HepG2 (cell line): Measurements from ENCODE around the gene KIAA1958. TPM values are rescaled to one million over a fixed set of nuclear protein-coding genes. Genes with fewer than 3 reads are reported as not detected.
A peak's percentile ranks its signal among the peaks of the same experiment; 100 is the strongest.

Source experiments
- AKAP8 ChIP-seq: sonication (generic); formaldehyde crosslinking; IDR thresholded peaks from 2 replicates; pipeline ENCODE4 v1.5.1; 2020; ENCODE audit warnings: mild to moderate bottlenecking, missing genetic modification reagents
- IRF2 ChIP-seq: IDR thresholded peaks from 2 replicates; pipeline ENCODE4 v1.6.1; 2018; ENCODE audit warnings: missing genetic modification reagents, missing compliant biosample characterization
- MED1 ChIP-seq: sonication (generic); formaldehyde crosslinking; IDR thresholded peaks from 2 replicates; pipeline ENCODE4 v1.4.0; 2020; ENCODE audit warnings: missing genetic modification reagents
- NCOA2 ChIP-seq: sonication (generic); formaldehyde crosslinking; IDR thresholded peaks from 2 replicates; pipeline ENCODE4 v1.8.0; 2022; ENCODE audit warnings: inconsistent platforms
- PCBP2 ChIP-seq: fragments of 200-400 bp; formaldehyde crosslinking; optimal IDR thresholded peaks from 2 replicates; pipeline ENCODE3; 2018; ENCODE audit warnings: low read length, low read depth; ENCODE audit not compliant: poor library complexity, severe bottlenecking
- RAD51 ChIP-seq: fragments of 450-650 bp; IDR thresholded peaks from 2 replicates; pipeline ENCODE4 v1.6.1; 2016; ENCODE audit warnings: borderline replicate concordance
- SNAI1 ChIP-seq: sonication (generic); formaldehyde crosslinking; IDR thresholded peaks from 2 replicates; pipeline ENCODE4 v1.5.0; 2020; ENCODE audit warnings: mild to moderate bottlenecking, missing genetic modification reagents, borderline replicate concordance
- SYNCRIP ChIP-seq: fragments of 200-400 bp; formaldehyde crosslinking; IDR thresholded peaks from 2 replicates; pipeline ENCODE4 v1.6.1; 2018; ENCODE audit warnings: mild to moderate bottlenecking, low read depth, low read length; ENCODE audit not compliant: insufficient read depth
- TEAD3 ChIP-seq: optimal IDR thresholded peaks from 2 replicates; pipeline ENCODE3; 2016; ENCODE audit warnings: borderline replicate concordance
- ZNF557 ChIP-seq: sonication (generic); formaldehyde crosslinking; IDR thresholded peaks from 2 replicates; pipeline ENCODE4 v1.4.0; 2020; ENCODE audit warnings: missing genetic modification reagents
- ZSCAN29 ChIP-seq: sonication (generic); formaldehyde crosslinking; conservative IDR thresholded peaks from 2 replicates; pipeline ENCODE4 v1.4.0; 2020; ENCODE audit warnings: mild to moderate bottlenecking, missing genetic modification reagents
- ZZZ3 ChIP-seq: sonication (generic); formaldehyde crosslinking; IDR thresholded peaks from 2 replicates; pipeline ENCODE4 v1.4.0; 2020; ENCODE audit warnings: missing genetic modification reagents, mild to moderate bottlenecking, borderline replicate concordance
- polyA plus RNA-seq, 8 experiments: library from polyadenylated mRNA; depleted of rRNA in 3 of 8; stranded (reverse) in 7 of 8; unstranded in 1 of 8; fragments of >200 nt; fragmentation: Illumina TruSeq in 4 of 8; extraction: Trizol in 4 of 8; gene quantifications; 2 replicates each; pipeline versions ENCODE4 v1.2.1 to v1.2.3, GENCODE V29; 2011 to 2016; ENCODE audit warnings: low read depth in 4 of 8, missing spikeins in 1 of 8, mixed read lengths in 1 of 8; ENCODE audit not compliant: insufficient read depth in 1 of 8
- total RNA-seq, 5 experiments: library from RNA; depleted of rRNA; stranded (reverse); fragments of >200 nt; fragmentation: Illumina TruSeq; extraction: Trizol; gene quantifications; 2 replicates each; pipeline ENCODE4 v1.2.3, GENCODE V29; 2016; ENCODE audit warnings: low read depth in 1 of 5
- TF ChIP-seq, protein P1 (sequence below): sonication (generic); formaldehyde crosslinking; IDR thresholded peaks from 2 replicates; pipeline ENCODE4 v1.4.0; 2020; ENCODE audit warnings: missing genetic modification reagents
- TF ChIP-seq, protein P2 (sequence below): sonication (generic); formaldehyde crosslinking; conservative IDR thresholded peaks from 2 replicates; pipeline ENCODE4 v1.4.0; 2020; ENCODE audit warnings: mild to moderate bottlenecking, missing genetic modification reagents, moderate library complexity
- TF ChIP-seq, protein P3 (sequence below): sonication (generic); formaldehyde crosslinking; IDR thresholded peaks from 2 replicates; pipeline ENCODE4 v1.5.0; 2020; ENCODE audit warnings: mild to moderate bottlenecking, missing genetic modification reagents
- TF ChIP-seq, protein P4 (sequence below): sonication (generic); formaldehyde crosslinking; IDR thresholded peaks from 2 replicates; pipeline ENCODE4 v1.9.0; 2022; ENCODE audit warnings: low read depth, missing genetic modification reagents
- TF ChIP-seq, protein P5 (sequence below): sonication (generic); formaldehyde crosslinking; IDR thresholded peaks from 2 replicates; pipeline ENCODE4 v1.5.0; 2020; ENCODE audit warnings: missing genetic modification reagents, mild to moderate bottlenecking, borderline replicate concordance

KIAA1958 gene
- total and polyA plus RNA-seq, 2 of the 13 experiments (the other 11 are each of a cell fraction or from before 2014, with no cell fraction given), result 8.5 to 10.3 TPM

DNA sequence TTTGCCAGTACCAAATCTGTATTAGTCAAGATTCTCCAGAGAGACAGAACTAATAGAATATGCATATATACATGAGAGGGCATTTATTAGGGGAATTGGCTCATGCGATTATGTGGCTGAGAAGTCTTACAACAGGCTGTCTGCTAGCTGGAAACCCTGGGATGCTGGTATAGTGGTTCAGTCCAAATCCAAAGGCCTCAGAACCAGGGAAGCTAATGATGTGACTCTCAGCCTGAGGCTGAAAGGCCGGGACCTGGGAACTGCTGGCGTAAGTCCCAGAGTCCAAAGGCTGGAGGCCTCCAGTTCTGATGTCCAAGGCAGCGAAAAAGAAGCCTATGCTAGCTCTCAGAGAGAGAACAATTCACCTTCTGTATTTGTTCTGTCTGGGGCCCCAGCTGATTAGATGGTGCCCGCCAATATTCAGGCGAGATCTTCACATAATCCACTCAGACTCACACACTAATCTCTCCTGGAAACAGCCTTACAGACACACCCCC lies 84.1 kb downstream of the KIAA1958 start (continued):
- TF ChIP-seq, protein P1, sequence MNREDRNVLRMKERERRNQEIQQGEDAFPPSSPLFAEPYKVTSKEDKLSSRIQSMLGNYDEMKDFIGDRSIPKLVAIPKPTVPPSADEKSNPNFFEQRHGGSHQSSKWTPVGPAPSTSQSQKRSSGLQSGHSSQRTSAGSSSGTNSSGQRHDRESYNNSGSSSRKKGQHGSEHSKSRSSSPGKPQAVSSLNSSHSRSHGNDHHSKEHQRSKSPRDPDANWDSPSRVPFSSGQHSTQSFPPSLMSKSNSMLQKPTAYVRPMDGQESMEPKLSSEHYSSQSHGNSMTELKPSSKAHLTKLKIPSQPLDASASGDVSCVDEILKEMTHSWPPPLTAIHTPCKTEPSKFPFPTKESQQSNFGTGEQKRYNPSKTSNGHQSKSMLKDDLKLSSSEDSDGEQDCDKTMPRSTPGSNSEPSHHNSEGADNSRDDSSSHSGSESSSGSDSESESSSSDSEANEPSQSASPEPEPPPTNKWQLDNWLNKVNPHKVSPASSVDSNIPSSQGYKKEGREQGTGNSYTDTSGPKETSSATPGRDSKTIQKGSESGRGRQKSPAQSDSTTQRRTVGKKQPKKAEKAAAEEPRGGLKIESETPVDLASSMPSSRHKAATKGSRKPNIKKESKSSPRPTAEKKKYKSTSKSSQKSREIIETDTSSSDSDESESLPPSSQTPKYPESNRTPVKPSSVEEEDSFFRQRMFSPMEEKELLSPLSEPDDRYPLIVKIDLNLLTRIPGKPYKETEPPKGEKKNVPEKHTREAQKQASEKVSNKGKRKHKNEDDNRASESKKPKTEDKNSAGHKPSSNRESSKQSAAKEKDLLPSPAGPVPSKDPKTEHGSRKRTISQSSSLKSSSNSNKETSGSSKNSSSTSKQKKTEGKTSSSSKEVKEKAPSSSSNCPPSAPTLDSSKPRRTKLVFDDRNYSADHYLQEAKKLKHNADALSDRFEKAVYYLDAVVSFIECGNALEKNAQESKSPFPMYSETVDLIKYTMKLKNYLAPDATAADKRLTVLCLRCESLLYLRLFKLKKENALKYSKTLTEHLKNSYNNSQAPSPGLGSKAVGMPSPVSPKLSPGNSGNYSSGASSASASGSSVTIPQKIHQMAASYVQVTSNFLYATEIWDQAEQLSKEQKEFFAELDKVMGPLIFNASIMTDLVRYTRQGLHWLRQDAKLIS (CRISPR knock-in tag), result no peak
- TF ChIP-seq MED1 (CRISPR knock-in tag) (no peak), ZNF557 (0 out of 2 replicates have a peak, but pooled peaks have one; percentile 66), IRF2 (peak; percentile 37; the same call in 1 of the 2 replicates), ZZZ3 (CRISPR knock-in tag) (no peak), PCBP2 (no peak), AKAP8 (no peak), SNAI1 (no peak), SYNCRIP (no peak), NCOA2 (peak; percentile 24; the same call in 1 of the 2 replicates), RAD51 (no peak), TEAD3 (CRISPR knock-in tag) (peak; percentile 10), ZSCAN29 (CRISPR knock-in tag) (no peak)
- TF ChIP-seq, protein P2, sequence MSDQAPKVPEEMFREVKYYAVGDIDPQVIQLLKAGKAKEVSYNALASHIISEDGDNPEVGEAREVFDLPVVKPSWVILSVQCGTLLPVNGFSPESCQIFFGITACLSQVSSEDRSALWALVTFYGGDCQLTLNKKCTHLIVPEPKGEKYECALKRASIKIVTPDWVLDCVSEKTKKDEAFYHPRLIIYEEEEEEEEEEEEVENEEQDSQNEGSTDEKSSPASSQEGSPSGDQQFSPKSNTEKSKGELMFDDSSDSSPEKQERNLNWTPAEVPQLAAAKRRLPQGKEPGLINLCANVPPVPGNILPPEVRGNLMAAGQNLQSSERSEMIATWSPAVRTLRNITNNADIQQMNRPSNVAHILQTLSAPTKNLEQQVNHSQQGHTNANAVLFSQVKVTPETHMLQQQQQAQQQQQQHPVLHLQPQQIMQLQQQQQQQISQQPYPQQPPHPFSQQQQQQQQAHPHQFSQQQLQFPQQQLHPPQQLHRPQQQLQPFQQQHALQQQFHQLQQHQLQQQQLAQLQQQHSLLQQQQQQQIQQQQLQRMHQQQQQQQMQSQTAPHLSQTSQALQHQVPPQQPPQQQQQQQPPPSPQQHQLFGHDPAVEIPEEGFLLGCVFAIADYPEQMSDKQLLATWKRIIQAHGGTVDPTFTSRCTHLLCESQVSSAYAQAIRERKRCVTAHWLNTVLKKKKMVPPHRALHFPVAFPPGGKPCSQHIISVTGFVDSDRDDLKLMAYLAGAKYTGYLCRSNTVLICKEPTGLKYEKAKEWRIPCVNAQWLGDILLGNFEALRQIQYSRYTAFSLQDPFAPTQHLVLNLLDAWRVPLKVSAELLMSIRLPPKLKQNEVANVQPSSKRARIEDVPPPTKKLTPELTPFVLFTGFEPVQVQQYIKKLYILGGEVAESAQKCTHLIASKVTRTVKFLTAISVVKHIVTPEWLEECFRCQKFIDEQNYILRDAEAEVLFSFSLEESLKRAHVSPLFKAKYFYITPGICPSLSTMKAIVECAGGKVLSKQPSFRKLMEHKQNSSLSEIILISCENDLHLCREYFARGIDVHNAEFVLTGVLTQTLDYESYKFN (CRISPR knock-in tag), result peak; percentile 81
- TF ChIP-seq, protein P3, sequence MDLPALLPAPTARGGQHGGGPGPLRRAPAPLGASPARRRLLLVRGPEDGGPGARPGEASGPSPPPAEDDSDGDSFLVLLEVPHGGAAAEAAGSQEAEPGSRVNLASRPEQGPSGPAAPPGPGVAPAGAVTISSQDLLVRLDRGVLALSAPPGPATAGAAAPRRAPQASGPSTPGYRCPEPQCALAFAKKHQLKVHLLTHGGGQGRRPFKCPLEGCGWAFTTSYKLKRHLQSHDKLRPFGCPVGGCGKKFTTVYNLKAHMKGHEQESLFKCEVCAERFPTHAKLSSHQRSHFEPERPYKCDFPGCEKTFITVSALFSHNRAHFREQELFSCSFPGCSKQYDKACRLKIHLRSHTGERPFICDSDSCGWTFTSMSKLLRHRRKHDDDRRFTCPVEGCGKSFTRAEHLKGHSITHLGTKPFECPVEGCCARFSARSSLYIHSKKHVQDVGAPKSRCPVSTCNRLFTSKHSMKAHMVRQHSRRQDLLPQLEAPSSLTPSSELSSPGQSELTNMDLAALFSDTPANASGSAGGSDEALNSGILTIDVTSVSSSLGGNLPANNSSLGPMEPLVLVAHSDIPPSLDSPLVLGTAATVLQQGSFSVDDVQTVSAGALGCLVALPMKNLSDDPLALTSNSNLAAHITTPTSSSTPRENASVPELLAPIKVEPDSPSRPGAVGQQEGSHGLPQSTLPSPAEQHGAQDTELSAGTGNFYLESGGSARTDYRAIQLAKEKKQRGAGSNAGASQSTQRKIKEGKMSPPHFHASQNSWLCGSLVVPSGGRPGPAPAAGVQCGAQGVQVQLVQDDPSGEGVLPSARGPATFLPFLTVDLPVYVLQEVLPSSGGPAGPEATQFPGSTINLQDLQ (CRISPR knock-in tag), result no peak
- TF ChIP-seq, protein P4, sequence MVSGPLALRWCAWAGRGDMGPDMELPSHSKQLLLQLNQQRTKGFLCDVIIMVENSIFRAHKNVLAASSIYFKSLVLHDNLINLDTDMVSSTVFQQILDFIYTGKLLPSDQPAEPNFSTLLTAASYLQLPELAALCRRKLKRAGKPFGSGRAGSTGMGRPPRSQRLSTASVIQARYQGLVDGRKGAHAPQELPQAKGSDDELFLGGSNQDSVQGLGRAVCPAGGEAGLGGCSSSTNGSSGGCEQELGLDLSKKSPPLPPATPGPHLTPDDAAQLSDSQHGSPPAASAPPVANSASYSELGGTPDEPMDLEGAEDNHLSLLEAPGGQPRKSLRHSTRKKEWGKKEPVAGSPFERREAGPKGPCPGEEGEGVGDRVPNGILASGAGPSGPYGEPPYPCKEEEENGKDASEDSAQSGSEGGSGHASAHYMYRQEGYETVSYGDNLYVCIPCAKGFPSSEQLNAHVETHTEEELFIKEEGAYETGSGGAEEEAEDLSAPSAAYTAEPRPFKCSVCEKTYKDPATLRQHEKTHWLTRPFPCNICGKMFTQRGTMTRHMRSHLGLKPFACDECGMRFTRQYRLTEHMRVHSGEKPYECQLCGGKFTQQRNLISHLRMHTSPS, result no peak
- TF ChIP-seq, protein P5, sequence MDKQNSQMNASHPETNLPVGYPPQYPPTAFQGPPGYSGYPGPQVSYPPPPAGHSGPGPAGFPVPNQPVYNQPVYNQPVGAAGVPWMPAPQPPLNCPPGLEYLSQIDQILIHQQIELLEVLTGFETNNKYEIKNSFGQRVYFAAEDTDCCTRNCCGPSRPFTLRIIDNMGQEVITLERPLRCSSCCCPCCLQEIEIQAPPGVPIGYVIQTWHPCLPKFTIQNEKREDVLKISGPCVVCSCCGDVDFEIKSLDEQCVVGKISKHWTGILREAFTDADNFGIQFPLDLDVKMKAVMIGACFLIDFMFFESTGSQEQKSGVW (CRISPR knock-in tag), result no peak
